HG02943 (cell line): ENCODE results near the gene DIPK1A.

Experiments
- ATAC-seq: cut with Tn5 transposase; IDR thresholded peaks from one replicate; pipeline ENCODE4 v1.9.1; 2021; ENCODE audit warnings: mild to moderate bottlenecking, low read depth, moderate library complexity; ENCODE audit not compliant: unreplicated experiment

Gene DIPK1A

DNA sequence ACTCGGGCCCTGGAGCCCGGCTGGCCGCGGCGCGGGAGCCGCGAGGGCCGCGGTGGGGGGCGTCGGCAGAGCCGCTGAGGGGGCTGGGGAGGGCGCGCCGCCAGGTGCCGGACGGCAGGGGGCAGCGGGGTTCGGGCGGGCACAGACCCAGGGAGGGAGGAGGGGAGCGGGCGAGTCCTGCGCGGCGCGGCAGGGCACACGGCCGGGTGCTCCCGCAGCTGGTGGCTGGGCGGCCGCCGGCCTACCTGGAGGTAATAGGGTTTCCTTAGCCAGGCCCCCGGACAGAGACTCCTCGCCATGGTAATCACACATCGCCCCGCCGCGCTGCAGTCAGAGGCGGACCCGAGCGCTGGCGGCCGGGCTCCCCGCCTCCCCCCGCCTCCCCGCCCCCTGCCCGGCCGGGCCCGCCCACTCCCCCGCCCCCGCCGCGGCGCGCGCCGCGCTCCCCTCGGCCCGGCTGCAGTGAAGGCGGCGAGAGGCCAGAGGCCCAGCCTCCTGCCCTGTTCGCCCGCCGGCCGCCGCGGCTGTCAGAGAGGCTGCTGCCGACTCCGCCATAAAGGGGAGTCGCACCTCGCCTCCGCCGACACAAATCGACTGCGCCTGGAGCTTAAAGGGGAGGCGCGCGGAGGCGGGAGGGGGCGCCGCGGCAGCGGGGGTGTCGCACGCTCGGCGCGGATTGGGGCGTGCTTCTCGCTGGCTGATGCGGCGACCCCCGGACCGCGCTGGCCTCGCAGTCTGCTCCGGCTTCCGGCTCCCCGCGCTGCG is at the start of gene DIPK1A:
Gene DIPK1A (minus strand): TSS at position 332 of the 765 bp plus-strand sequence. CDS start 33 bp downstream, at position 299.
- ATAC-seq, result peak; percentile 45

DNA sequence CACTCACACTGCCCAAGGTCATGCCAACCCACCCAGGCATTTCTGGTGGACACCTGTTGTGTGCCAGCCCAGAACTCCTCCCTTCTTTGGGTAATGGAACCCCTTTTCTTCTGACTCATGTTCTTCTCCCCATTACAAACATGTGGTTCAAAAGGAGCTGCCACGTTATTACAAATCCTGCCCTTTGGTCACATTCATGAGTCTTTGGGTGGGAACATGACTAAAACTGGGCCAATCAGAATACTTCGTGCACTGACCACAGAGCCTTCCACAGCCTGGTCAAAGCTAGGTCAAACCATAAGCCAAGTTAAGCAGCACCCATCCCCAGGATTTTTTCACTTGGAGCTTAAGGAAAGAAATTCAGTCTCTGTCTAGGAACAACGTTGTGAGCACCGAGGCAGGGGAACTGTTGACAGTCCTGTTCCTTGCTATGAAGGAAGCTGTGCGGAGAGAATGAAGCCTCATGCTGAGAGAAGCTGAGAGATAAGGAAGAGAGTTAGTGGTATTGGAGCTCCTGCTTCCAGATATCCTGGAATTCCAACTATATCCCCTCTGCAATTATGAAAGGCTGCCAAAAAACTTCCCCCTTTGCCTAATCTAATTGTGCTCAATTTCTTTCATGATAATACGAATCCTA is 46.8 kb upstream of the DIPK1A start:
- ATAC-seq, result no peak

DNA sequence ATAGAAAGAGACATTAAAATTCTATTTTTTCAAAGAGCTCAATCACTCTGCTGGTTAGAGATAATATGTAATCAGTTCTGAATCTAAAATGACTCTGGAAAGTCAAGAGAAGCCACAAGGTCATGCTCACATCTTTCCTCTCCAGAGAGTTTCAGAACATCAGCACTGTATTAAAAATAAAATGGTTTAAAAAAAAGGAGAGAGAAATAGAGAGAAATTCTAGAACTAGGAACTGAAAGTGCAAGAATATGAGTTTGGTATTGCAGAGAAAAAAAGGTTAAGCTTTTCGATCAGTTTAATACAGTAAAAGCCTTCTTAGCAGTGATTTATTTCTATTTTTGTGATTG is 44.0 kb upstream of the DIPK1A start:
- no peak for ATAC-seq

DNA sequence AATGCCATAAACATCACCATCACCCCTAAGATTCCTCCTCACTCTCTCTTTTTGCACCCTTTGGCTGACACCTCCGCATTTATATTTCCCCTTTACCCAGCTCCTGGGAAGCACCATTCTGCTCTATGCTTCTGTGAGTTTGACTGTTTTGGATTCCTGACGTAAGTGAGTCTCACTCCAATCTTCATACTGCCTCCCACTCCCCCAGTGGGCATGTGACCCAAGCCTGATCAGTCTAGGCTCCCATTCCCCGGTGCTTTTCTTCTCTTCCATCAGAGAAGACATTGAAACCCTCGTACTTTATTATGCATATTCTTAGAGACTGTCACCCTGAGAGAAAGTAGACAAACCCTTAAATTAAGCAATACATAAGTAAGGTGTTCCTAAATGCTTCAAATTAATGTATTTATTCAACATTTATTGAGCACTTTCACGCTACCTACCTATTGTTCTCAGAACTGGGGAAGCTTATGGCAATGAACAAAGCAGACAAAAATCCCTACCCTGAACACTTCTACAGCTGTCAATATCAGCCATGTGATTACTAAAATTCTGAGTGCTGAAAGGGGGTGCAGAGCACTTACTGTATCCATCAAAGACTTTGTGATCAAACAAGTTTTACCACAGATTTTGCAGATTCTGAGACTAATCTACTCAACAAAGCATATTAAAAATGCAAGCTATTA is 43.4 kb upstream of the DIPK1A start:
- no peak for ATAC-seq

DNA sequence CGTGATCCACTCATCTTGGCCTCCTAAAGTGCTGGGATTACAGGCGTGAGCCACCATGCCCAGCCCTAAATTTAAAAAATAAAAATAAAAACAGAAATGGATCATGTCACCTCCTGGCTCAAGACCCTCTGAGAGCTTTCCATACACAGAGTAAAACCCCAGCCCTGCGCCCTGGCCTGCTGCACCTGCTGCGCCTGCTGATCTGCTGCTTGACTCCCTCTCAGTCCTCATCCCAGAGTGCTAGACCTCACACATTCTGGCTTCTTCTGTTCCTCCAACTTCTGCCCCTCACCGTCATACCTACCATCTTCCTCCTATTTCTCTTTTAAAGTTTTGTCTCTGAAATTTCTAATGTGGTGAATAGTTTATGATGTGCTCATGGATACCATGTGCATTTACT is 42.7 kb upstream of the DIPK1A start:
- no peak for ATAC-seq

DNA sequence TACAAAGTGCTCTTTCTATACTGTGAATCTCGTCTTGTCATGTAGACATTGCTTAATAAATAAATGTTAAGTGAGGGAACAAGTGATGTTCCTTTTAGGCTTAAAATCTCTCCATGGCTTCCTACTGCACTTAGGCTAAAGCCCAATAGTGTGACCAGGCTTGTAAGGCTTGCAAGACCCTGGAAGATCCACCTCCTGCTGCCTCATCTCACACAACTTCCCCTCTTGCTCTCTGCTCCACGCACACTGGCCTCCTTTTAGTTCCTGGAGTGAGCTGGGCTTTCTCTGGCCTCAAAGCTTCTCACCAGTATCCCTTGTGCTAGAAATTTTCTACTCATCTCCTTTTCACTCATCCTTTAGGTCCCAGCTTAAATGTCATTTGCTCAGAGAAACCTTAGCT is 41.5 kb upstream of the DIPK1A start:
- ATAC-seq, result no peak

DNA sequence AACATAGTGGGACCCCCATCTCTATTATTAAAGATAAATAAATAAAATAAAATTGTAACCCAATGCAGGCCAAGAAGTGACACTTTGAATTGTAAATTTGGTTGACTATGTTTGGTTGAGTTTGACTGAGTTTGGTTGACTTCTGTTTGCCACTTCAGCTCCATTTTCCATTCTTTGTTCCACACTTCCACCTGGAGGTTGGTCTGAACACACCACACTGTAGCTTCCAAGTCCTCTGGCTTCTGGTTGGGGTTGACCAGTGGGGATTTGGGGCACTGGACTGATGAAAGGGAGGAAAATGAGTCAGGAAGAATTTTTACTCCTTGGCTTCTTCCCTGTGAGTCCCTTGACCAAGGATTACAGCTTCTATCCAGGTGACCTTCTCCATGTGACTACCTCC is 40.6 kb upstream of the DIPK1A start:
- no peak for ATAC-seq

DNA sequence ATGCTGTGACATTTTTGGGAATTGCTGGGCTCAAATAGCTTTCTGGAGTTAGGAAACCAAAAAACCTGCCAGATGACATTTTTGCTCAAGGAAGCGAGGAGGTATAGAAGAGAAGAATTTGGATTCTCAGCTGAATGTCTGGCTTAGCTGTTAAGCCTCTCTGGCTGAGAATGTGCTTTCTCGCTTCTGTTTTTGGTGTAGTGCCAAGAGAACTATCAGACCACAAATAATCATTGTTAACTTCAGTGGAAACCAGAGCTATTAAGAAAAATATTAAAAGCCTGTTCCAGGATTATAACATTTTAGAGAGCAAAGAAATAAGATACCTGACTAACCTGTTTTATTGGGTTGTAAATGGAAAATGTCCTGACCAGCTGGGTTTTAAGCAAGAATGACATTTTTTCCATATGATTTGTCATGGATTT is 39.5 kb upstream of the DIPK1A start:
- ATAC-seq, result no peak

DNA sequence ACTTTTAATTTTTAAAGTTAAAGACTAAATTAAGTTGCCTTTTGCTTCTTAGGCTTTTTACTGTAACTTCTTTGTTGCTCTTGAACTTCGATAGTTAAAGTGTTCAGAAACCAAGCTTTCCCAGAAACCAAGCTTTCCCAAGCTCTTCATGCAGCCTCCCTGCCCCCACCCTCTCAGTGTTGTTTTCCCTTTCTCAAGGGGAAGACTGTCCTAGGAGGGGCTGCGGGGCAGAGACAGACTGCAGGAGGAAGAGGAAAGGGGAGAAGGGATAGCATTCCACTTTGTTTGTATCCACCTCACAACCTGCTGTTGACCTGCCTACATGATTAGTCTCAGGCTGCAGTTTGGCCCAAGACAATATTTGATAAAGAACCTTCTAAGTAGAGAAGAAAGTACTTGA is 39.0 kb upstream of the DIPK1A start:
- no peak for ATAC-seq

DNA sequence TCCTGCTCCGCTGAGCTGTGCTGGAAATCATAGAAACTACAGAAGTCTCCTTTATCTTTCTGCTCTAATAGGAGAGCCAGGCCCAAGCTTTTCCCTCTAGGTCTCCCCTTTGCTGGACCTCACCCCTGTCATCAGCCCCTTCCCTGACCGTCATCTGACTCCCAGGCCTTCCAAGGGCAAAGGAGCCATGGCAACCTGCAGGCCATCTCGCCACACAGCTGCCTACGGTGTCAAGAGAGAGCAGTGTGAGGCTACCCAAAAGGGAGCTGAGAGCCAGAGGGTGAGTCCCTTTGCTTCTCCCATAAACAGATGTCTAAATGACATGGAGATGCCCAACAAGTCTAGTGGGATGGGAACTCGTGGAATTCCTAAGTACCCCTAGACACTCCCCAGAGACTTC is 37.6 kb upstream of the DIPK1A start:
- no peak for ATAC-seq

DNA sequence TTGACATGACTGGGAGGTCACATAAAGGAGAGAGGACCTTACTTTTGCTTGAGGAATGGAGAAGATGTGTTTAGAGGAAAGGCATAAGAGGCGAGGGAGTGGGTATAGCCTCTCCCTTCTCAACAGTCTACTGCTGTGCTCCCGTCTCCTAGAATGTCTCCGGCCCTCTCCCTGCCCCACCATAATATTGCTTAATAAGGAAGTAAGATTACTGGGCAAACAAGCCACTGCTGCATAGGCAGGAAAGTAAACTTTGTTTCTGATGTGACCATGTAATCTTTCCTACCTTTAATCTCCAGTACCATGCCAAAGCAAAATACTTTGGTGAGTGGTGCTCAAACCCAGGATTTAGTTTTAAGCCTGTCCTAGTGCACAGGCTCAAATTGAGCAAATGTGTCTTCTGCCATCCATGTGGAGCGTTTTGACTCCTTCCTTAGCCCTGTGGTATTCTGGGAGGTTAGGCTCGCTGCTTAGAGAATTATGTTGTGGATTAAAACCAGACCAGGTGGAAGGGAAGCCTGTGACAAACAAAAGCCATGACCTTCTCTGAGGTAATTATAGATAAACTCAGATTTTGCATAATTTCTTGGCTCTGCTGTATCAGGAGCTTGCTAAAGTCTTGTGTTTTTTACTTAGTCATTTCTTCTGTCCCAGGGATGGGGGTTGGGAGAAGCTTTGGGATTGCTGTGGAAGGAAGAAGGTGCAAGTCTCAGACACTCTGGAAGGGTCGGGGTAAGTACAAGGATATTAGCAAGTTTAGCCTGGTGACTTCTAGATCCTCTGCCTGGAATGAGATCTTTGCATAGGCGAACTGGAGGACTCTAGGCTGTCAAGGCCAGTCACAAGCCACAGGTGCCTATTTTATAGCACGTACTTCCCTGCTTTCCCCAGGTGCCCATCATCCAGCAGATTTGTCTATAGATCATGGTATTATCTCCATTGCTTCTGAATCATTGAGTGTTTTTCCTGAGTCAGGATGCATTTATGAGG is 34.5 kb upstream of the DIPK1A start:
- no peak for ATAC-seq

DNA sequence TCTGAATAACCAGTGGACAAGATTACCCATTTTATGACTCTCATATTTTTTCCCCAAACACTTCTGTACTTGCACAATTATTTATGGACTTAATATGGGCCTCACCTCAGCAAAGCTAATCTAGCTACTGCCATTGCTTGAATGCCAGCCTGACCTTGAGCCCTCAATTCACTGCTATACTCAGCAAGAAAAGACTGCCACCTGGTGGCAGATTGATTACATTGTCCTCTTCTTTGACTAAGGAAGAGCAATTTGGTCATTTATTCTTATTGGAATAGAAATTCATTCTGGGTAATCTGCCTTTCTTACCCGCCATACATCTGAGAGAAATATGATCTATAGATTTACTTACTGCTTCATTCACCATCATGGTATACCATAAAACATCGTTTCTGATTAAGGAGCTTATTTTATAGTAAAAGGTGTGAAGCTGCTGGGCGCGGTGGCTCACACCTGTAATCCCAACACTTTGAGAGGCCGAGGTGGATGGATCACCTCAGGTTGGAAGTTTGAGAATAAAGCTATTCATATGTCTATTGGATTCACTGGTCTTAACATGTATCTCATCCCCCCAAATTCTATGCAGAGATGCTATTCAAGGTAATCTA is 32.9 kb upstream of the DIPK1A start:
- ATAC-seq, result no peak

DNA sequence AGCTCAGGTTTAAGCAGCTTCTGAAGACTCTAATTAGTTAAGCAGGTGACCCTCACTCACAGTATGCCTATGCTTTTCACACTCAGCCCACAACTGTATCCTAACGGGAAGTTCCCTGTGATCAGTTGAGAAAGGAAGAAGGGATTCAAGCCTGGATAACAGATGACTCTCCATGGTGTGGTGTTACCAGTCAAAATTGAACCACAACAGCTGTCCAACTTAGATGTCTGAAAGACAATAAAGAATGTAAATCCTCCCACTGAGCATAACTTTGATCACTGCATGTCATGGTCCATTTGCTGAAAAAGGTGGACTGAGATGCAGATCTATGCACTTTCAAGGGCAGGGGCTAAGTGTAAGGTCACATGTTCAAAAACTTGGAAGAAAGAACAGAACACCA is 32.3 kb upstream of the DIPK1A start:
- ATAC-seq, result no peak

DNA sequence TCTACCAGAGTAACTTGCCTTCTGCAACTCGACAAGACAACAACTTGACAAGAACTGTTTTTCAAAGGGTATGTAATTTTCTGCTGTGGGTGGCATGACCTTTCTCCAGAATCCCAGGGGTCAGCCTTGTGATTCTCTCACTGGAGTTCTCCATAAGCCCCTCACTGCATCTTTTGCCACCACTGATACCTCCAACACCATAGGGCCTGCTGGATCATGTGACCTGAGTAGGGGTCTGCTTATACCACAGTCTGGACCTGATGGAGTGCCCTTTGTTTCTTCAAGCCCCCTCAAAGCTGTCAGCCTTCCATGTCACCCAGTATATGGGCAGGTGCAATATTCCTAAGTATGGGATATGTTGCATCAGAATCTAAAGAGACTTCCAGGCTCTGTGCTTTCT is 31.6 kb upstream of the DIPK1A start:
- no peak for ATAC-seq

DNA sequence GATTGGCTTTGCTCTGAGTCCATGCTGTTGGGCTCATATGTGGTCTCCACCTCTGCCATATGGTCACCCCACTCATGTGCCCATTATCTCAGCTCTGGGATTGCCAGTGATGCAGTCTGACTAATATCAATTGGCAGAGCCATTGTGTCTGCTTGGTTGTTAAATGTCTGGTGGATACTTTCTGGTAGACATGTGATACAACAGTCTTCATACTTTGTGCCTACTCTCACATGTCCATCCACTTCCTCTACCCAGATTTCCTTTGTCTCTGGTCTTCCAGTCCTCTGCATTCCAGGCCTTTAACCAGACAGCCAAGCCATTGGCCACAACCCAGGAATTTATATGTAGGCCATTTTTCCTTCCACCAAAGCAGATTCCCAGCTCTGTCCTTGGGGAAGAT is 30.8 kb upstream of the DIPK1A start:
- ATAC-seq, result no peak

DNA sequence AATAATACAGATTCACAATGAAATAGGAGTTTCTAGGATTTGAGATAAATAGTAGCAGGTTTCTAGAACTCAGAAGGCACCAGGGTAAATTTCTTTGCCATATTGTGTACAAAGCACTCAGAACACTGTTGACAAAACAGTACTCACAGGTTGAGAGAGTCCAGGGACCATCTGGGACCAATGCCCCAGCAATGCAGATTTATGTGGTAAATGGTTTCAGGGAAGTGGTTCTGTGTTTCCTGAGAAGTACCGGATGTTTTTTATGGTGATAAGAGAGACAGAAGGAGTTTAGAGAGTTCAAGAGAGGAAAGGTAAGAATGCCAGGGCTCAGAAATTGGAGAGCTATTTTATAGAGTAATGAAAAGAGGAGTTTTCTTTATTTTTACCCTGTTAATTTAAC is 29.6 kb upstream of the DIPK1A start:
- no peak for ATAC-seq

DNA sequence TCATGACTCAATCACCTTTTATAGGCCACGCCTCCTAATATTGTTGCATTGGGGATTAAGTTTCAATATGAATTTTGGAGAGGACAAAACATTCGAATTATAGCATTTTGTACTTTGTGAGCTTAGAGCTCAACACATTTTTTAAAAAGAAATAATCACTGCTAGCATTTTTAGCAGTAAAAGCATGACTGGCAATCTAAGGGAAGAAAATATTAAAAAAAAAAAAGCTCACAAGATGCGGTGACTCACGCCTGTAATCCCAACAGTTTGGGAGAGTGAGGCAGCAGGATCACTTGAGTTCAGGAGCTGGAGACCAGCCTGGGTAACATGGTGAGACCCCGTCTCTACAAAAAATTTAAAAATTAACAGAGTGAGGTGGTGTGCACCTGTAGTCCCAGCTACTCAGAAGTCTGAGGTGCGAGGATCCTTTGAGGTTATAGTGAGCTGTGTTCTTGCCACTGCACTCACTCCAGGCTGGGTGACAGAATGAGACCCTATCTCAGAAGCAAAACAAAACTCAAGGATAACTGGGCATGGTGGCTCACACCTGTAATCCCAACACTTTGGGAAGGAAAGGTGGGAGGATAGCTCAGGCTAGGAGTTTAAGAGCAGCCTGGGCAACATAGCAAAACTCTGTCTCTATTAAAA is 28.8 kb upstream of the DIPK1A start:
- ATAC-seq, result no peak

DNA sequence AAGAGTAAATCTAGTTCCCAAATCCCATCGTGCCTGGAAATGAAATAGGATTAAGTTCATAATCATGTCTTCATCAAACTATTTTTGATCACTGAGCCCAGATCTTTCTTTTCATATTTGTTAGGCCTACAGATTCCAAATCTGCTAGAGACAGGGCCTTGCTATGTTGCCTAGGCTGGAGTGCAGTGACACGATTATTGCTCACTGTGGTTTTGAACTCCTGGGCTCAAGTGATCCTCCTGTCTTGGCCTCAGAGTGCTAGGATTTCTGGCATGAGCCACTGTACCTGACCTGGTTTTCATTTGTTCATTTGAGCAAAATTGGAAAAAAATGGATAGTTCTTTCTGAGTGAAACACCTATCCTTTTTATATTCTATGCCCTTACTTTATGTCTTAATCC is 28.0 kb upstream of the DIPK1A start:
- no peak for ATAC-seq

DNA sequence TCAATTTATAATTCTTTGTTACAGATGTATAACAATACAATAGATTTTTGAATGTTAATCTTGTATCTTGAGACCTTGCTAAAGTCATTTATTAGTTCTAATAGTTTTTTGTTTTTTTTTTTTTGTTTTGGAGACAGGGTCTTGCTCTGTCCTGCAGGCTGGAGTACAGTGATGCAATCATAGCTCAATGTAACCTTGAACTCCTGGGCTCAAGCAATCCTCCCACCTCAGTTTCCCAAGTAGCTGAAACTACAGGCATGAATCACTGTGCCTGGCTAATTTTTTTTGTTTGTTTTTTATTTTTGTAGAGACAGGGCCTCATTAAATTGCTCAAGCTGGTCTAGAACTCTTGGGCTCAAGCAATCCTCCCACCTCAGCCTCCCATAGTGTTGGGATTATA is 26.2 kb upstream of the DIPK1A start:
- no peak for ATAC-seq

DNA sequence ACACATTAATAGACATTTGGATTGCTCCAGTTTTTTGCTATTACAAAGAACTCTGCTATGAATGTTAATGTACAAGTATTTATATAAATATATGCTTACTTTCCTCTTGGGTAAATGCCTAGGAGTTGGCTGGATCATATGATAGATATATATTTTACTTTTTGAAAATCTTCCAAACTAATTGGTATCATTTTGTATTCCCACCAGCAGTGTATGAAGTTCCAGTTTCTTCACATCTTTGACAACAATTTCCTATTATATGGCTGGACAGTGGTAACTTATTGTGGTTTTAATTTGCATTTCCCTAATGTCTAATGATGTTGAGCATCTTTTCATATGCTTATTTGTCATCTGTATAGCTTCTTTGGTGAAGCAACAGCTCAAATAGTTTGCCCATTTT is 23.8 kb upstream of the DIPK1A start:
- no peak for ATAC-seq
